Panc1 (cell line): ENCODE results near the gene SPDEF.

Experiments
- POLR2AphosphoS5 ChIP-seq: IDR thresholded peaks from 2 replicates; pipeline ENCODE4 v1.6.1; 2012; ENCODE audit warnings: mild to moderate bottlenecking, low read depth, low read length, moderate library complexity
- SIN3A ChIP-seq: IDR thresholded peaks from 2 replicates; pipeline ENCODE4 v1.6.1; 2012; ENCODE audit warnings: low read depth, mild to moderate bottlenecking, low read length, moderate library complexity, borderline replicate concordance; ENCODE audit not compliant: insufficient read depth
- TCF7L2 ChIP-seq: IDR thresholded peaks from 2 replicates; pipeline ENCODE4 v1.6.1; 2011; ENCODE audit warnings: mild to moderate bottlenecking, low read depth, low read length, inconsistent platforms
- TF ChIP-seq, protein P1 (sequence below): fragments of 450-650 bp; IDR thresholded peaks from 2 replicates; pipeline ENCODE4 v1.5.1; 2017; ENCODE audit warnings: mild to moderate bottlenecking
- TF ChIP-seq, protein P2 (sequence below), 2 experiments: IDR thresholded peaks; 2 replicates each; pipeline ENCODE4 v1.6.1; 2011 to 2012; ENCODE audit warnings: low read depth in 2 of 2, control low read depth in 1 of 2, low read length in 1 of 2, mild to moderate bottlenecking in 1 of 2, moderate library complexity in 1 of 2; ENCODE audit not compliant: insufficient read depth in 1 of 2

DNA sequence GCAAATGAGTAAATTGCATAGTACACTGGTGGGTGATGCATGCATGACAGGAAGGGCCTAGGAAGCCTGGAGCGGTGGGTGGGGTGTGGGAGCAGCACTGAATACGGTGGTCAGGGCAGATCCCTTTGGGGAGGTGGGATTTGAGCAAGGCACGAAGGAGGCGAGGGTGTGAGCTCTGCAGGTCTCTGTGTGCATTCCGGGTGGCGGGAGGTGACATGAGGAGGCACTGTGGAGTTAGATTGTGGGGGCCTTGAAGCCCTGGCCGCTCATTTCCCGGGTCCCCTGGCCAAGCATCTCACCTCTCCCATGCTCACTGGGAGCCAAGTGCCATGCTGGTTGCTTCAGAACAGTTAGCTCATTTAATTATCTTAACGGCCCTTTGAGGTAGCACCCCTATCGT is 6.2 kb upstream of the SPDEF start:
- TF ChIP-seq, protein P1, sequence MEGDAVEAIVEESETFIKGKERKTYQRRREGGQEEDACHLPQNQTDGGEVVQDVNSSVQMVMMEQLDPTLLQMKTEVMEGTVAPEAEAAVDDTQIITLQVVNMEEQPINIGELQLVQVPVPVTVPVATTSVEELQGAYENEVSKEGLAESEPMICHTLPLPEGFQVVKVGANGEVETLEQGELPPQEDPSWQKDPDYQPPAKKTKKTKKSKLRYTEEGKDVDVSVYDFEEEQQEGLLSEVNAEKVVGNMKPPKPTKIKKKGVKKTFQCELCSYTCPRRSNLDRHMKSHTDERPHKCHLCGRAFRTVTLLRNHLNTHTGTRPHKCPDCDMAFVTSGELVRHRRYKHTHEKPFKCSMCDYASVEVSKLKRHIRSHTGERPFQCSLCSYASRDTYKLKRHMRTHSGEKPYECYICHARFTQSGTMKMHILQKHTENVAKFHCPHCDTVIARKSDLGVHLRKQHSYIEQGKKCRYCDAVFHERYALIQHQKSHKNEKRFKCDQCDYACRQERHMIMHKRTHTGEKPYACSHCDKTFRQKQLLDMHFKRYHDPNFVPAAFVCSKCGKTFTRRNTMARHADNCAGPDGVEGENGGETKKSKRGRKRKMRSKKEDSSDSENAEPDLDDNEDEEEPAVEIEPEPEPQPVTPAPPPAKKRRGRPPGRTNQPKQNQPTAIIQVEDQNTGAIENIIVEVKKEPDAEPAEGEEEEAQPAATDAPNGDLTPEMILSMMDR: no peak
- no peak for TF ChIP-seq SIN3A
- TF ChIP-seq, protein P2, sequence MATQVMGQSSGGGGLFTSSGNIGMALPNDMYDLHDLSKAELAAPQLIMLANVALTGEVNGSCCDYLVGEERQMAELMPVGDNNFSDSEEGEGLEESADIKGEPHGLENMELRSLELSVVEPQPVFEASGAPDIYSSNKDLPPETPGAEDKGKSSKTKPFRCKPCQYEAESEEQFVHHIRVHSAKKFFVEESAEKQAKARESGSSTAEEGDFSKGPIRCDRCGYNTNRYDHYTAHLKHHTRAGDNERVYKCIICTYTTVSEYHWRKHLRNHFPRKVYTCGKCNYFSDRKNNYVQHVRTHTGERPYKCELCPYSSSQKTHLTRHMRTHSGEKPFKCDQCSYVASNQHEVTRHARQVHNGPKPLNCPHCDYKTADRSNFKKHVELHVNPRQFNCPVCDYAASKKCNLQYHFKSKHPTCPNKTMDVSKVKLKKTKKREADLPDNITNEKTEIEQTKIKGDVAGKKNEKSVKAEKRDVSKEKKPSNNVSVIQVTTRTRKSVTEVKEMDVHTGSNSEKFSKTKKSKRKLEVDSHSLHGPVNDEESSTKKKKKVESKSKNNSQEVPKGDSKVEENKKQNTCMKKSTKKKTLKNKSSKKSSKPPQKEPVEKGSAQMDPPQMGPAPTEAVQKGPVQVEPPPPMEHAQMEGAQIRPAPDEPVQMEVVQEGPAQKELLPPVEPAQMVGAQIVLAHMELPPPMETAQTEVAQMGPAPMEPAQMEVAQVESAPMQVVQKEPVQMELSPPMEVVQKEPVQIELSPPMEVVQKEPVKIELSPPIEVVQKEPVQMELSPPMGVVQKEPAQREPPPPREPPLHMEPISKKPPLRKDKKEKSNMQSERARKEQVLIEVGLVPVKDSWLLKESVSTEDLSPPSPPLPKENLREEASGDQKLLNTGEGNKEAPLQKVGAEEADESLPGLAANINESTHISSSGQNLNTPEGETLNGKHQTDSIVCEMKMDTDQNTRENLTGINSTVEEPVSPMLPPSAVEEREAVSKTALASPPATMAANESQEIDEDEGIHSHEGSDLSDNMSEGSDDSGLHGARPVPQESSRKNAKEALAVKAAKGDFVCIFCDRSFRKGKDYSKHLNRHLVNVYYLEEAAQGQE (IDR thresholded peaks at IDR 0.05; ENCODE audit: insufficient read depth in 1 of 2, low read depth in 2 of 2, low read length in 1 of 2): no peak
- TF ChIP-seq POLR2AphosphoS5: no peak
- TF ChIP-seq TCF7L2: no peak
